Activated CD4-positive, CD25-positive, alpha-beta regulatory T cell treated with anti-CD3 and anti-CD28 coated beads, Interleukin-2, amount 50 U/mL, for 24 hours (primary cell): ENCODE data around the gene PTK7.

Experiments
- ATAC-seq, 2 donors: fragments of 150-1000 bp; cut with Tn5 transposase; one replicate each; pipeline ENCODE4 v1.10.0; 2021; ENCODE audit warnings: mild to moderate bottlenecking in 1 of 2, moderate library complexity in 1 of 2

The PTK7 gene

DNA sequence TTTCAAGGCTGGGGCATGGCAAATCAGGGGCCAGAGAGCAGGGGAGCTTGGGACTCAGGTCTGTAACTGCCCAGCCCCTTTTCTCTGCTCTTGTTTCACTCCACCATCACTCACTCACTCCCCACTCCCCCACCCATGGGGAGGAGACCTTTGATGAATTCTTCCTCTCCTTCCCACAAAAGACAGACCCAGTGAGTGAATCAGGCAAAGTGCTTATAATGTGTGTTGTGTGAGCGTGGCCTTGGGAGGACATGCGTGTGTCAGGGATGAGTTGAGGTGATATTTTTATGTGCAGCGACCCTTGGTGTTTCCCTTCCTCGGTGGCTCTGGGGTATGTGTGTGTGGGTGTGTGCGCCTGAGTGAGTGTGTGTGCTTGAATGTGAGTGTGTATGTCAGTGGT is 104.9 kb downstream of the PTK7 start:
- no peak for ATAC-seq

DNA sequence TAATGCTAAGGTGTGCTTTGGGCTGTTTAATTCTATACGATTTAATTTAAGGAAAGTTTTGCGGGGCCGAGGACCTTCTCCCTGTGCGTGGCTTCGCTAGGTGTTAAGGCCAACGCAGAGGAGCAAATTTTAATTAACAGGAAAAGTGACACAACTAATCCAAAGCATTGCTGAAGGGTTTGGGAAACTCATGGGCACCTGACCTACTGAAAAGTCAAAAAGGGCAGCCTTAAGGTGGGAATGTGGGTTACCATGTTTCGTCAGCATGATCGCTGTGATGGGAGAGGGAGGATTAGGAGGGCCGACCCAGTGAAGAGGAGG is 105.5 kb downstream of the PTK7 start:
- ATAC-seq: no peak

DNA sequence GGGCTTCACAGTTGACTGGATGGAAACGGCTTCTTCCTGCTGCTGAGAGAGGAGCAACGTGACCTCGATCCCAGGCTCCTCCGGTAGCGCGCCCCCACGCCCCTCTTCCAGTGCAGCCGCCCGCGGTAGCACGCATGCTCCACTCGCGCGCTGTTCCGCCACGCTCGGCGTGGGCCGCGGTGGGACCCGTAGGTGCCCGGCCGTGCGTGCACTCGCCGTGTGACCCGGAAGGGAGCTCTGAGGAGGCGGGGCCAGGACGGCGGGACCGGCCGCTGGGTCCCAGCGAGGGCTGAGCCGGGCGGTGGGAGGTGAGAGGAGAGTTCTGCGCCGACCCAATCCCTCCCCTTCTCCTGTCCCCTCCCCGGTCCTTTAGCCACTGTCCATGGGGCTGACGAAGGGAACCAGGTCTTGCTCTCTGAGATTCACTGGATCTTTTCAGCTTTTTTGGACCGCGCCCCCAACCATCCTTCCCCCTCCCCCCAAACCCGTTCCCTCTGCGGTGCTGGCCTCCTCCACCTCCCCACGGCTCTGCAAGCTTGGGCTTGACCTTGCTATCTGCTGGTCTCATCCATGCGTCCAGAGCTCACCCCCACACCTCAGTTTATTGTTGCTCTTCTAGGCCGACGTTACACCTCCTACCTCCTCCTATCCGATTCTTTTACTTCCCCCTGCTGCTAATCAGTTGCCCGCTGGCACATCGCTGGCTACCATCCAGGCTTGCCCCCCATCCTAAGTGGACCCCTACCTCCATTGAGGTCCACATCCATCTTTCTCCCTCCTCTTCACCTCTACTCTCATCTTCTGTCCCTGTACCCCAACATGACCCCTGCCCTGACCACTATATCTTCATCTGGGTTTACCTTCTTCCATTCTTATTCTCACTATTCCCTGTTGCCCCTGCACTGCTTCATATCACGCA is 106.1 kb downstream of the PTK7 start, which contains the start of gene CUL9:
Gene CUL9 (plus strand): TSS at position 255 of the 919 bp plus-strand sequence. CDS start 2,115 bp downstream, outside the sequence.
- ATAC-seq: peak; percentile 97

DNA sequence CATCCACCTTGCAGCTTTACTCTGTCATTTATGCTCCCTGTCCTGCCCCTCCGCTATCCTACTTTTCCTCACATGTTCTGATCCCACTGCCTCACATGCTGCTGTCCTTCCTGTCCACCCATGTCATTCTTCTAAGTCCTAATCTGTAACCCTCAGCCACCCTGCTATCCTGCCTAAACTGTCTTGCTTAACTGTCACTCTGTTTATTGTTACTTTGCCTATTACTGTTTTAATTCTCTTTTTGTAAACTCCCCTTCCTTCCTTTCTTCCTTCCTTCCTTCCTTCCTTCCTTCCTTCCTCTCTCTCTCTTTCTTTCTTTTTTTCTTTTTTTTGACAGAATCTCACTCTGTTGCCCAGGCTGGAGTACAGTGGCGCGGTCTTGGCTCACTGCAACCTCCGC is 107.3 kb downstream of the PTK7 start:
- no peak for ATAC-seq

DNA sequence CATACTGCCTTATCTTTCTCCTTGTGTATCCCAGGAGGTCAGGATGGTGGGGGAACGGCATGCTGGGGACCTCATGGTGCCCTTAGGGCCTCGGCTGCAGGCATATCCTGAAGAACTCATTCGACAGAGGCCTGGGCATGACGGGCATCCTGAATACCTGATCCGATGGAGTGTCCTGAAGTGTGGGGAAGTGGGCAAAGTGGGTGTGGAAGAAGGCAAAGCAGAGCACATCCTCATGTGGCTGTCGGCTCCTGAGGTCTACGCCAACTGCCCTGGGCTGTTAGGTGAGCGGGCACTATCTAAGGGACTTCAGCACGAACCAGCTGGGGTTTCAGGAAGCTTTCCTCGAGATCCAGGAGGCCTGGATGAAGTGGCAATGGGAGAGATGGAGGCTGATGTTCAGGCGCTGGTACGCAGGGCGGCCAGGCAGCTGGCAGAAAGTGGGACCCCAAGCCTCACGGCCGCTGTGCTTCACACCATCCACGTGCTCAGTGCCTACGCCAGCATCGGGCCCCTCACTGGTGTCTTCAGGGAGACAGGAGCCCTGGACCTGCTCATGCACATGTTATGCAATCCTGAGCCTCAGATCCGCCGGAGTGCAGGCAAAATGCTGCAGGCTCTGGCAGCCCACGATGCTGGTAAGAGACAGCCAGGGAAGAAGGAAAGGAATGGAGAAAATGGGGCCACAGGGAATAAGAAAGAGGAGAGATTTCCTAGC is 108.3 kb downstream of the PTK7 start:
- ATAC-seq: no peak

DNA sequence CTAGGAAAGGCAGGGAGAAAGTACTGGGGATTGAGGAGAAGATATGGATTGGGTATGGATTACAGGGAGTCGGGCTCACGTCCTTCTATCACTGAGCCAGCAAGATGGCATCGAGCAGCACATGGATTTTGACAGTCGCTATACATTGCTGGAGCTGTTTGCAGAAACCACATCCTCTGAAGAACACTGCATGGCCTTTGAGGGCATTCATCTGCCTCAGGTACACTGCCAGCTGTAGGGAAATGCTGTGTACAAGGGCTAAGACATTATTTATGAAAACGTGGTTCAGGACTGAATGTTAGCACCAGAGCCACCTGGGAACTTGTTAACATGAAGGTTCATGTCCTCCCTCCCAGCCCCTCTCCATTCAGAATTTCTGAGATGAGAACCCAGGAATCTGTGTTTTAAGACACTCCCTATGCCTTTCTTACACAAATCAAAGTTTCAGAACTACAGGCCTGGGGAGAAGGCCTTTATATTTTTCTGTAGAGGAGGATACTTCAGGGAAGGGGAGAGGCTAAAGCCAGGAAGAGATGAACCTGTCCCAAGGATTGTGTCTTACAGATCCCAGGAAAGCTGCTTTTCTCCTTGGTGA is 109.4 kb downstream of the PTK7 start:
- ATAC-seq: no peak

DNA sequence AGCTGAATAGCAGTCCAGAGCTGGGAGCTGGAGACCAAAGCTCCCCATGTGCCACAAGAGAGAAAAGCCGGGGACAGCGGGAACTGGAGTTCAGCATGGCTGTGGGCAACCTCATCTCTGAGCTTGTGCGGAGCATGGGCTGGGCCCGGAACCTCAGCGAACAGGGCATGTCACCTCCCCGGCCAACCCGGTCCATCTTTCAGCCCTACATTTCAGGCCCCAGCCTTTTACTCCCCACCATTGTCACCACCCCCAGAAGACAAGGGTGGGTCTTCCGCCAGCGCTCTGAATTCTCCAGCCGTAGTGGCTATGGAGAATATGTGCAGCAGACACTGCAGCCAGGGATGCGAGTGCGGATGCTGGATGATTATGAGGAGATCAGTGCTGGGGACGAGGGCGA is 109.9 kb downstream of the PTK7 start:
- no peak for ATAC-seq

DNA sequence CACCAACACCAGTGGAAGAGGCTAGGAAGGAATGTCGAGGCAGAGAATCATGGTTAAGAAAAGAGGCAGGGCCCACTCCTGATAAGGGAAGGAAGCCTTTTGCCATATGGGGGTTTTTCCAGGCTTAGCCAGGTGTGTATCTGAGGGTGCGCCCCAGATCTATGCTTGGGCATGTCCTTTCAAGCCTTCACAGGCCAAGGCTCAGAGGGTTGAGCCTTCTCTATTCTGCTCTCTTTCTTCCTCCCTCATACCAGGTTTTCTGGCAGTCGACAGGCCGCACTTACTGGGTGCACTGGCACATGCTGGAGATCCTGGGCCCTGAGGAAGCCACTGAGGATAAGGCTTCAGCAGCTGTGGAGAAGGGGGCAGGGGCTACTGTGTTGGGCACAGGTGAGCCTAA is 110.6 kb downstream of the PTK7 start:
- ATAC-seq: no peak

DNA sequence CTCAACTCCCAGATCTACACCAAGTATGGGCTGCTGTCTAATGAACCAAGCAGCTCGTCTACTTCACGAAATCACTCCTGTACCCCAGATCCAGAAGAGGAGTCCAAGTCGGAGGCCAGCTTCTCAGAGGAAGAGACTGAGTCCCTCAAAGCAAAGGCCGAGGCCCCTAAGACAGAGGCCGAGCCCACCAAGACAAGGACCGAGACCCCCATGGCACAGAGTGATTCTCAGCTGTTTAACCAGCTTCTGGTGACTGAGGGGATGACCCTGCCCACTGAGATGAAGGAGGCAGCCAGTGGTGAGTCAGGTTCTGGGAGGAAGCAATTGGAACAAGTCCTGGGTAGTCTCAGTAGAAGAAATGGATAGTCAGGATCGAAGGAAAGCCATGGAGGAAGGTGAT is 111.7 kb downstream of the PTK7 start:
- ATAC-seq: no peak

DNA sequence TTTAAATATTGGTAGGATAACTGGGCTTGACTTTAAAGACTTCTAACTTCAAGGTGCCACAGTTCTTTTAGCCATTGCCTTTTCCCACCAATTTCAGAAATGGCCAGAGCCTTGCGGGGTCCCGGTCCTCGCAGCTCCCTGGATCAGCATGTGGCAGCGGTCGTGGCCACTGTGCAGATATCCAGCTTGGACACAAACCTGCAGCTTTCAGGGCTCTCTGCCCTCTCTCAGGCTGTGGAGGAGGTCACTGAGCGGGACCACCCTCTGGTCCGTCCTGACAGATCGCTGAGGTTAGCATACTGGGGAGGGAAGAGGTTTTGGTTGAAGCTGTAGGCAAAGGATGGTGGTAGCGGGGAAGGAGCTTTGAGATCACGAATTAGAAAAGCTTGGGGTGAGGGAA is 112.3 kb downstream of the PTK7 start:
- ATAC-seq: no peak

DNA sequence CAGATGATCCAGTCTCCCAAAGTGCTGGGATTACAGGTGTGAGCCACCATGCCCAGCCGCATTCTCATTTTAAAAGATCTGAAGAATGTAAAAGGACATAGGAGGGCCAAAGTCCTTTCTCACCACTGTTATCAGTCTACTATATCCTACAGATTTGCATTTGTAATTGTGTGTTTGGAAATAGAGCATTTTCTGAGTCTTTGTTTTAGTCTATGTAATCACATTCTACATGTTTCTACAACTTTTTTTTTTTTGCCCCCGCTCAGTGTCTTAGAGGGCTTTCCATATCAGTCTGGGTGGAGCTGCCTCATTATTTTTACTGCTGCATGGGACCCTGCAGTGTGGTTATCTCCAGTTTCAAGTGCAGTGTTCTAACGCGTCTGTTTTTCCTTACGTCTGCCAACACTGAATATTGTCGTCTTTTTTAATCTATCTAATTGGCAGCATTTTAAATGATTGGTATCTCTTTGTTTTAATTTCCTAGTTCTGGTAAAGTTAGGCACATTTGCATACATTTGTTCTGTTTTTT is 113.7 kb downstream of the PTK7 start:
- no peak for ATAC-seq

DNA sequence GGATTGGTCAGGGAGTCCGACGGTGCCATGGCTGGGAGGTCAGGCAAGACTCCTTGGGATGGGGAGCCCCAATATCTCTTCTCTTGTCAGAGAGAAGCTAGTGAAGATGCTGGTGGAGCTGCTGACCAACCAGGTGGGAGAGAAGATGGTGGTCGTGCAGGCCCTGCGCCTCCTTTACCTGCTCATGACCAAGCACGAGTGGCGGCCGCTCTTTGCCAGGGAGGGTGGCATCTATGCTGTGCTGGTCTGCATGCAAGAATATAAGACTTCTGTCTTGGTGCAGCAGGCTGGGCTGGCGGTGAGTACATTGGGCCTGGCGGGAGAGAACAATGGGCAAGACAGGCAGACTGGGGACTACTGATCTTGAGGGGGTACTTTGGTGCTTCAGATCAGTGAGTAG is 116.8 kb downstream of the PTK7 start:
- ATAC-seq: no peak

DNA sequence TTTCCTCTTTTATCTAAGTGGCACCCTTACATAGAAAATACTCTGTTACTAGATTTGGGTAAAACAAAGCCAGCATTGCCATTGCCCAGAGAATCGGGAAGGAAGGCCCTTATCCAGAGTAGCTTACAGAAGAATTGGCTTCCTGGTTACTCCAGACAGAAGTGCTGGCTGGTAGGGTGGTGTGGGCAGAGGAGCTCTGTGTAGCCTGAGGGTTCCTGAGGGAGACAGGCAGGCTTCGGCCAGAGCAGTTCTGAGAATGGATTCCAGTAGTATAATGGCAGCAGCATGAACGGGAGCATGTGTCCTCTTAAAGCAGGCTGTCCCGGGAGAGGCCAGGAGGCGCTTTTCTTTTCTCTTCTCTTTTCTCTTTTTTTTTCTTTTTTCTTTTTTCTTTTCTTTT is 117.8 kb downstream of the PTK7 start:
- no peak for ATAC-seq

DNA sequence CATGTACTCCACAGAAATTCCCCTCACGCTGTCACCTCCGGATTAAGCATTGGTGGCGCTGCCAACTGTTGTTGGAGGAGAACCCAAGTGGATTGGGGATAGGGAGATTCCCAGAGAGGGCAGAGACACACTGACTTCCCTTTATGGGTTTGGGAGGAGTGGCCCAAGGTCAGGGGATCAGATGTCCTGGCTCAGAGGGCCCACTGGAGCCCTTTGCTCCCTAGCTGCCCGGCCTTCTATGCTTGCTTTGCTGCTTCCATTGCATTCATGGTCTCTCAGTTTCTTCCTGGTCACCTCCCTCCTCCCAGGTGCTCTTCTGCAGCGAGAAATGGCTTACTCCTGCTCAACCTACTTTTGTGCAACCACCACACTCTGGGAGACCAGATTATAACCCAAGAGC is 120.2 kb downstream of the PTK7 start:
- no peak for ATAC-seq

DNA sequence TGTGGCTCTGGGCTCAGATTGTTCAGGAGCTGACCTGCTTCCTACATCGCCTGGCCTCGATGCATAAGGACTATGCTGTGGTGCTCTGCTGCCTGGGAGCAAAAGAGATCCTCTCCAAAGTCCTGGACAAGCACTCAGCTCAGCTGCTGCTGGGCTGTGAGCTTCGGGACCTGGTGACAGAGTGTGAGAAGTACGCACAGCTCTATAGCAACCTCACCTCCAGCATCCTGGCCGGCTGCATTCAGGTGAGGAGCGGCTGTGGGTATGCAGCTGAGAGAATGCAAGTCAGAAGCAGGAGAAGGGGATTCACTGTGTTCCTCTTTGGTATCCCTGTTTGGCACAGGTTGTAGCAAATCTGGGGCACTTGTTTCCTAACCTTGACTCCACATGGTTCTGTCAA is 123.8 kb downstream of the PTK7 start:
- ATAC-seq: no peak

DNA sequence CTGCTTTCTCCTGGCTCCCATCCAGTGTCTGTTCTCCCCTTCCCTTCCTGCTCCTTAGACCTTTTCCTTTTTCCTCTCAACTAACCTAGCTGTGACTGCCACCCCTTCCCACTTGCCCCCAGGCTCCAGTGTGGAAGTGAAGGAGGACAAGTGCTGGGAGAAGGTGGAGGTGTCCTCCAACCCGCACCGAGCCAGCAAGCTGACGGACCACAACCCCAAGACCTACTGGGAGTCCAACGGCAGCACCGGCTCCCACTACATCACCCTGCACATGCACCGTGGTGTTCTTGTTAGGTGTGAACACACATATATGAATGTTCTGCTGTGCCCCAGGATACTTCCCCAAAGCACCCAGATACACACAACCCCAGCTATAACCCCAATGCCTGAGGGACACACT is 124.4 kb downstream of the PTK7 start:
- no peak for ATAC-seq

DNA sequence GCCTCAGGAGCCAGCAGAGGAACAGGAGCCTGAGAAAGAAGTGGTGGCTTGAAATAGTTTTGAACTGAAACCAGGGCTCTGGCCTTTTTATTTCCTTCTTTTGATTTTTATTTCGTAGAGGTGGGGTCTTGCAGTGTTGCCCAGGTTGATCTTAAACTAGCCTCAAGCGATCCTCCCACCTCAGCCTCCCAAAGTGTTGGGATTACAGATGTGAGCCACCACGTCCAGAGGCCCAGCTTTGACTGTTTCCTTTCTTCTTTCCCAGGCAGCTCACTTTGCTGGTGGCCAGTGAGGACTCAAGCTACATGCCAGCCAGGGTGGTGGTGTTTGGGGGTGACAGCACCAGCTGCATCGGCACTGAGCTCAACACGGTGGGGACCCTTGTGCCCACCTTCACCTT is 126.3 kb downstream of the PTK7 start:
- ATAC-seq: no peak

DNA sequence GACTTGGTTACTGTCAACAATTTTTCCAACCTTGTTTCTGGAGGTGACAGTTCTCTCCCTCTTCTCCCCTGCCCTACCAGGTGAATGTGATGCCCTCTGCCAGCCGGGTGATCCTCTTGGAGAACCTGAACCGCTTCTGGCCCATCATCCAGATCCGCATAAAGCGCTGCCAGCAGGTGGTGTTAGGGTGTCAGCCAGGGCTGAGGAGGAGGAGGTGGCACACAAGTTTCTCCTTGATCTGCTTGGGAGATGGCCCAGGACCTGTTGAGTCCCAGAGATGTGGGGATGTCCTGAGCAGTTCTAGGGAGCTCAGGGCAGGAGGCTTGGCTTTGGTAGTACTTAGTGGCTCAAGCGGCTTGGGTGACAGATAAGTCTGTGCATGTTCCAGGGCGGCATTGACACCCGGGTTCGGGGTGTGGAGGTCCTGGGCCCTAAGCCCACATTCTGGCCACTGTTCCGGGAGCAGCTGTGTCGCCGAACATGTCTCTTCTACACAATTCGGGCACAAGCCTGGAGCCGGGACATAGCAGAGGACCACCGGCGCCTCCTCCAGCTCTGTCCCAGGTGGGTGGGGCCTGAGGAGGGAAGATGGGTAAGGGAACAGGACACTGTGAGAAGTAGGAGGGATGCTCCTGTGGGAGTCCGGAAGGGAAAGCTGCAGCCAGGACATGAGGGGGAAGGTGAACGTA is 127.1 kb downstream of the PTK7 start:
- ATAC-seq: no peak

DNA sequence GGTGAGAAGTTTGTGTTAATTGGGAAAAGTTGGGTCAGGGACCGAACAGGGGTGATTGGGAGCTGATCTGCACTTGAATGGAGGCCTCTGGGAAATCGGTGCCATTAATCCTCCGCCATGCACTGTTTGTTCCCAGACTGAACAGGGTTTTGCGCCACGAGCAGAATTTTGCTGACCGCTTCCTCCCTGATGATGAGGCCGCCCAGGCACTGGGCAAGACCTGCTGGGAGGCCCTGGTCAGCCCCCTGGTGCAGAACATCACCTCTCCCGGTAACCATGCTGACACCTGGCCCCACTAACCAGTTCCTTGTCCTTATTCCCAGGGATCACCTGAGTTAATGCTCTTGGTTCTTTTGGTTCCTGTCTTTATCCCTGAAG is 127.6 kb downstream of the PTK7 start:
- ATAC-seq: no peak

DNA sequence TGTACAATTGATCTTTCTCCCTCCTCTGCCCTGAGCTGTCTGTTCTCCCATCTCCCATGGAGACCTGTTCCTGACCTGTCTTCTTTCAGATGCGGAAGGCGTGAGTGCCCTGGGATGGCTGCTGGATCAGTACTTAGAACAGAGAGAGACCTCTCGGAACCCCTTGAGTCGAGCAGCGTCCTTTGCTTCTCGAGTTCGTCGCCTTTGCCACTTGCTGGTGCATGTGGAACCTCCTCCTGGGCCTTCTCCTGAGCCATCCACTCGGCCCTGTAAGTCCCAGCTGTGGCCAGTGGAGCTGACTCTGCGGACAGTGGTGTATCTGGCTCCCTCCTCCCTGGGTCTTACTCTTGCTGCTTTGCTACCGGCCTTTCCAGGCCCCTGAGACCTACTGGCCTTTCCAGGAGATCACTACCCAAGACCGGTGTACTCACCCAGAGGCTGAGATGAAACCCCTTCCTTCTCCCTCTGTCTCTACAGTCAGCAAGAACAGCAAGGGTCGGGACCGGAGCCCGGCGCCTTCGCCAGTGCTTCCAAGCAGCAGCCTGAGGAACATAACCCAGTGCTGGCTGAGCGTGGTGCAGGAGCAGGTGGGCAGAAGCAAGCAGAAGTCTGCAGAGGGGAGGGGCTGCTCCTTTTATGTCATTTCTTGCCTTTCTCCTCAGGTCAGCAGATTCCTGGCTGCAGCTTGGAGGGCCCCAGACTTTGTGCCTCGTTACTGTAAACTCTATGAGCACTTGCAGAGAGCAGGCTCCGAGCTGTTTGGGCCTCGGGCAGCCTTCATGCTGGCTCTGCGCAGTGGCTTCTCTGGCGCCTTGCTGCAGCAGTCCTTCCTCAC is 128.4 kb downstream of the PTK7 start:
- no peak for ATAC-seq

DNA sequence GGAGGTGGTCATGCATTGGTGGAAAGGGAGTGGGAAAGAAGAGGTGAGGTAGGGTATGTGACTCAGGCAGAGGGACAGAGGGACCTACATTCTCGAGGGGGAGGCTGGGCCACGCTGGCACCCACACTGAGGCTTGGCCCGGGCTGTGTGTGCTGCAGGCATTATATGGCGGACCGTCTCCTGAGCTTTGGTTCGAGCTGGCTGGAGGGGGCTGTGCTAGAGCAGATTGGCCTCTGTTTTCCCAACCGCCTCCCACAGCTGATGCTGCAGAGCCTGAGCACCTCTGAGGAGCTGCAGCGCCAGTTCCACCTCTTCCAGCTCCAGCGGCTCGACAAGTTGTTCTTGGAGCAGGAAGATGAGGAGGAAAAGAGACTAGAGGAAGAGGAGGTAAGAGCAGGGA is 129.7 kb downstream of the PTK7 start:
- no peak for ATAC-seq

DNA sequence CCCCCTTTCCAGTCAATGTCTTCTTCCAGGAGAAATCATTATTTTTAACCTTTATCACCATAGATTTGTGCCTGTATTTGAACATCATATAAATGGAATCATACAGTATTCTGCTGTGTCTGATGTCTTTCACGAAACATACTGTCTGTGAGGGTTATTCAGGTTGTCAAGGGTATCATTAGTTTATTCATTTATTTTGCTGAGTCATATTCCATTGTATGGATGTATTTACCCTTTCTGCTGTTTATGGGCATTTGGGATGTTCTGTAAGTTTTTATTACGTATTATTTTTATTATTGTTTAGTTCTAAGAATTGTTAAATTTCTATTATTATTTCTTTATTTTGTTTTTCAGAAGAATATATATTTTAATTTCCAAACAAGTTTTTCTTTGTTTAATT is 131.2 kb downstream of the PTK7 start:
- no peak for ATAC-seq
